Neural progenitor cell (in vitro differentiated cells): ENCODE data around the gene THBS4. TPM values are rescaled to one million over a fixed set of nuclear protein-coding genes. Genes with fewer than 3 reads are reported as not detected.

Source experiments
- DNase-seq: peaks from one replicate; pipeline ENCODE4 v3.0.0-alpha.2; 2016; ENCODE audit warnings: low spot score
- H2AFZ ChIP-seq: fragments of 200-600 bp; sonication (generic); replicated peaks from 2 replicates; pipeline ENCODE4 v1.6.1; 2016; ENCODE audit warnings: antibody characterized with exemption
- H3F3A ChIP-seq: fragments of 200-600 bp; sonication (generic); 2 replicates; pipeline ENCODE4 v1.6.1; 2016; ENCODE audit warnings: antibody characterized with exemption, low read depth
- H3K27ac ChIP-seq: fragments of 200-600 bp; sonication (generic); 2 replicates; pipeline ENCODE4 v1.5.1; 2016; ENCODE audit warnings: mild to moderate bottlenecking
- H3K27me3 ChIP-seq: fragments of 200-600 bp; sonication (generic); 2 replicates; pipeline ENCODE4 v1.6.1; 2016; ENCODE audit warnings: mild to moderate bottlenecking, moderate library complexity
- H3K36me3 ChIP-seq: fragments of 200-600 bp; sonication (generic); 2 replicates; pipeline ENCODE4 v1.5.1; 2016
- H3K4me1 ChIP-seq: fragments of 200-600 bp; sonication (generic); 2 replicates; pipeline ENCODE4 v1.6.1; 2016; ENCODE audit warnings: mixed run types
- H3K4me2 ChIP-seq: fragments of 200-600 bp; sonication (generic); 2 replicates; pipeline ENCODE4 v1.6.1; 2016
- H3K4me3 ChIP-seq: fragments of 200-600 bp; sonication (generic); 2 replicates; pipeline ENCODE4 v1.5.1; 2016
- H3K79me2 ChIP-seq: fragments of 200-600 bp; sonication (generic); 2 replicates; pipeline ENCODE4 v1.6.1; 2016; ENCODE audit warnings: low read depth
- H3K9ac ChIP-seq: fragments of 200-600 bp; sonication (generic); 2 replicates; pipeline ENCODE4 v1.6.1; 2016
- H3K9me3 ChIP-seq: fragments of 200-600 bp; sonication (generic); 2 replicates; pipeline ENCODE4 v1.5.1; 2016; ENCODE audit warnings: low read depth
- H4K20me1 ChIP-seq: fragments of 200-600 bp; sonication (generic); 2 replicates; pipeline ENCODE4 v1.6.1; 2016; ENCODE audit warnings: low read depth
- H3K27ac Mint-ChIP-seq: 3 replicates; pipeline ENCODE4 v1.8.0; 2021; ENCODE audit warnings: mixed read lengths
- H3K27me3 Mint-ChIP-seq: 2 replicates; pipeline ENCODE4 v1.8.0; 2022; ENCODE audit warnings: low read depth, mild to moderate bottlenecking, inconsistent platforms, moderate library complexity, mixed read lengths; ENCODE audit not compliant: insufficient read depth
- H3K36me3 Mint-ChIP-seq: 3 replicates; pipeline ENCODE4 v1.8.0; 2021; ENCODE audit warnings: mixed read lengths
- H3K4me1 Mint-ChIP-seq: 3 replicates; pipeline ENCODE4 v1.8.0; 2021; ENCODE audit warnings: mixed read lengths
- H3K4me3 Mint-ChIP-seq: 3 replicates; pipeline ENCODE4 v1.8.0; 2021; ENCODE audit warnings: mild to moderate bottlenecking, moderate library complexity, mixed read lengths
- H3K9me3 Mint-ChIP-seq: 3 replicates; pipeline ENCODE4 v1.8.0; 2020; ENCODE audit warnings: mixed read lengths
- EZH2 ChIP-seq: fragments of 200-600 bp; sonication (generic); IDR thresholded peaks from 2 replicates; pipeline ENCODE4 v1.6.1; 2017; ENCODE audit warnings: antibody characterized with exemption, mild to moderate bottlenecking, moderate library complexity
- EZH2phosphoT487 ChIP-seq: fragments of 200-600 bp; sonication (generic); IDR thresholded peaks from 2 replicates; pipeline ENCODE4 v1.6.1; 2017; ENCODE audit warnings: antibody characterized with exemption
- total RNA-seq: library from RNA; depleted of rRNA; stranded (reverse); fragments of >200 nt; gene quantifications from 2 replicates; pipeline ENCODE4 v1.2.3, GENCODE V29; 2015; ENCODE audit warnings: low replicate concordance
- TF ChIP-seq, protein P1 (sequence below): fragments of 200-600 bp; sonication (generic); IDR thresholded peaks from 2 replicates; pipeline ENCODE4 v1.5.1; 2017; ENCODE audit warnings: antibody characterized with exemption, mild to moderate bottlenecking

Gene THBS4
- total RNA-seq, 1 donor from 2014 or later: 31.6 TPM

DNA sequence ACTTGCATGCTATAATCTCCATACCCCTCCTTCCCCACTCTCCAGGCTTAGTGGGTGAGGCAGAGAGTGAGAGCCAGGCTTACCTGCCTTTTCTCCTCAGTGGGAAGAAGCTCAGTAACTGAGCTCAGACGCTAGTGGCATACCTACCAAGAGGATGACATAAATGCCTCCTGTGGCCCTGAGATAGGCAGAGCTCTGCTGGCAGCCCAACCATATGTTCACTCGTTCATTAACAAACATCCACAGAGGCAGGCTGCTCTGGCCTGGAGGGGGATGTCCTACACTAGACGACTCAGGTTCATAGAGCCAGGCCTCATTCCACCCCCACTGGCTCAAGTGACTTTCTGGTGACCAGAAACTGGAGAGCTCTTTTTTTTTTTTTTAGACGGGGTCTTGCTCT lies 81.3 kb downstream of the THBS4 start:
- Histone ChIP-seq H3K36me3 (no peaks in the 10 kb centered on the region), H3K4me3 (no peak overlapping the region), H3K27me3 (no peaks in the 10 kb centered on the region), H3K79me2 (no peaks in the 10 kb centered on the region), H3K9me3 (no peaks in the 10 kb centered on the region), H4K20me1 (no peaks in the 10 kb centered on the region), H3K4me1 (peaks cover 11% of the 10 kb centered on the region), H2AFZ (no peak overlapping the region), H3K9ac (no peak overlapping the region), H3K4me2 (no peak overlapping the region), H3F3A (peaks cover 23% of the 10 kb centered on the region), H3K27ac (no peak overlapping the region)
- peaks cover 9% of the 10 kb centered on the region for H3K27me3 Mint-ChIP-seq
- DNase-seq: no peak
- peaks cover 11% of the 10 kb centered on the region for H3K36me3 Mint-ChIP-seq
- no peak overlapping the region for H3K4me3 Mint-ChIP-seq
- TF ChIP-seq, protein P1, sequence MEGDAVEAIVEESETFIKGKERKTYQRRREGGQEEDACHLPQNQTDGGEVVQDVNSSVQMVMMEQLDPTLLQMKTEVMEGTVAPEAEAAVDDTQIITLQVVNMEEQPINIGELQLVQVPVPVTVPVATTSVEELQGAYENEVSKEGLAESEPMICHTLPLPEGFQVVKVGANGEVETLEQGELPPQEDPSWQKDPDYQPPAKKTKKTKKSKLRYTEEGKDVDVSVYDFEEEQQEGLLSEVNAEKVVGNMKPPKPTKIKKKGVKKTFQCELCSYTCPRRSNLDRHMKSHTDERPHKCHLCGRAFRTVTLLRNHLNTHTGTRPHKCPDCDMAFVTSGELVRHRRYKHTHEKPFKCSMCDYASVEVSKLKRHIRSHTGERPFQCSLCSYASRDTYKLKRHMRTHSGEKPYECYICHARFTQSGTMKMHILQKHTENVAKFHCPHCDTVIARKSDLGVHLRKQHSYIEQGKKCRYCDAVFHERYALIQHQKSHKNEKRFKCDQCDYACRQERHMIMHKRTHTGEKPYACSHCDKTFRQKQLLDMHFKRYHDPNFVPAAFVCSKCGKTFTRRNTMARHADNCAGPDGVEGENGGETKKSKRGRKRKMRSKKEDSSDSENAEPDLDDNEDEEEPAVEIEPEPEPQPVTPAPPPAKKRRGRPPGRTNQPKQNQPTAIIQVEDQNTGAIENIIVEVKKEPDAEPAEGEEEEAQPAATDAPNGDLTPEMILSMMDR: no peak
- TF ChIP-seq EZH2 (no peak), EZH2phosphoT487 (no peak)
- H3K9me3 Mint-ChIP-seq: peaks cover 24% of the 10 kb centered on the region
- H3K27ac Mint-ChIP-seq: no peak overlapping the region
- peaks cover 14% of the 10 kb centered on the region for H3K4me1 Mint-ChIP-seq

DNA sequence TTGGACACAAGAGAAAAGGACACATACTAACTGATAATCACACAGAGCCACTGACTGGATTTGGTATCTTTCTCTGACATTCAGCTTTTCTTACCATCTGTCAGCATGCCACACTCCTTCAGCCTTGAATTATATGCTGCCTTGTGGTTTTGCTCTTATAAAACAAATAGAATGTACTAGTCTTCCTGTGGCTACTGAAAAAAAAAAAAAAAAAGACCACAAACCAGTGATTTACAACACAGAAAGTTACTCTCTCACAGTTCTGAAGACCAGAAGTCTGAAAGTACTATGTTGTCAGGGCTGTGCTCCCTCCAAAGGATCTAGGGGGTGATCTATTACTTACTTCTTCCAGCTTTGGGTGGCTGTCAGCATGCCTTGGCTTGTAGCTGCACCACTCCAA lies 82.3 kb downstream of the THBS4 start:
- no peaks in the 10 kb centered on the region for H3K9me3 ChIP-seq
- Mint-ChIP-seq H3K27me3 (peaks cover 14% of the 10 kb centered on the region), H3K36me3 (peaks cover 11% of the 10 kb centered on the region), H3K4me3 (no peak overlapping the region), H3K27ac (peak overlapping the region; percentile 1), H3K4me1 (peaks cover 8% of the 10 kb centered on the region), H3K9me3 (peaks cover 24% of the 10 kb centered on the region)
- DNase-seq: no peak
- H3K4me1 ChIP-seq: peaks cover 4% of the 10 kb centered on the region
- H3K36me3 ChIP-seq: no peaks in the 10 kb centered on the region
- H3K27me3 ChIP-seq: no peaks in the 10 kb centered on the region
- no peak overlapping the region for H2AFZ ChIP-seq
- no peak overlapping the region for H3K4me3 ChIP-seq
- TF ChIP-seq EZH2 (no peak), EZH2phosphoT487 (no peak)
- TF ChIP-seq, protein P1: no peak
- H3K9ac ChIP-seq: no peak overlapping the region
- H3K27ac ChIP-seq: no peak overlapping the region
- no peak overlapping the region for H3K4me2 ChIP-seq
- H3K79me2 ChIP-seq: no peaks in the 10 kb centered on the region
- no peaks in the 10 kb centered on the region for H4K20me1 ChIP-seq
- H3F3A ChIP-seq: peaks cover 13% of the 10 kb centered on the region

DNA sequence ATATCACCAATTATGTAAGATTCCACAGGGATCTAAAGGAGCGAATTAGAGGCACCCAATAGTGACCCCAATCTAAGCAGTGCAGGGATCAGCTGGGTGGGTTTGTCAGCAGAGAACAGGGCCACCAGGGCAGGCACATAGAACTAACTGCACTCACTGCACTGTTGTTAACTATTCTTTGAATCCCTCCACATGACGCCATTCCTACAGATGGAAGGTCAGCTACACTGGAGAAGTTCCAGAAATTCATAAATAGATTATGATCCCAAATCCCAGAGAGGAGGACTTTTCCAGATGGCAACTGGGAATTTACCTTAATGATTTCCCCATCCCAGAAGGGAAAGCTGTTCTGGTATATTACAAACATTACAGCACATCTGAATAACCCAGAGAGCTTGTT lies 84.2 kb downstream of the THBS4 start:
- no peak overlapping the region for H3K4me2 ChIP-seq
- H3K36me3 ChIP-seq: no peaks in the 10 kb centered on the region
- TF ChIP-seq EZH2phosphoT487 (no peak), EZH2 (no peak)
- TF ChIP-seq, protein P1: no peak
- no peak overlapping the region for H3K4me3 Mint-ChIP-seq
- no peaks in the 10 kb centered on the region for H4K20me1 ChIP-seq
- H3K4me3 ChIP-seq: no peak overlapping the region
- no peak overlapping the region for H3K9ac ChIP-seq
- H3F3A ChIP-seq: no peaks in the 10 kb centered on the region
- DNase-seq: no peak
- no peaks in the 10 kb centered on the region for H3K9me3 ChIP-seq
- no peak overlapping the region for H3K27ac ChIP-seq
- H3K27me3 Mint-ChIP-seq: peaks cover 7% of the 10 kb centered on the region
- no peaks in the 10 kb centered on the region for H3K4me1 ChIP-seq
- peaks cover 4% of the 10 kb centered on the region for H3K36me3 Mint-ChIP-seq
- no peak overlapping the region for H2AFZ ChIP-seq
- peaks cover 13% of the 10 kb centered on the region for H3K9me3 Mint-ChIP-seq
- H3K4me1 Mint-ChIP-seq: peaks cover 4% of the 10 kb centered on the region
- H3K27ac Mint-ChIP-seq: no peak overlapping the region
- no peaks in the 10 kb centered on the region for H3K79me2 ChIP-seq
- H3K27me3 ChIP-seq: no peaks in the 10 kb centered on the region
